Astrocyte of the hippocampus (primary cell): ENCODE data around the gene NEUROD2.
A peak's percentile ranks its signal among the peaks of the same experiment; 100 is the strongest.

ENCODE experiments used
- DNase-seq: peaks from one replicate; pipeline ENCODE4 v3.0.0; 2011; ENCODE audit warnings: low read depth, low spot score

NEUROD2 gene

DNA sequence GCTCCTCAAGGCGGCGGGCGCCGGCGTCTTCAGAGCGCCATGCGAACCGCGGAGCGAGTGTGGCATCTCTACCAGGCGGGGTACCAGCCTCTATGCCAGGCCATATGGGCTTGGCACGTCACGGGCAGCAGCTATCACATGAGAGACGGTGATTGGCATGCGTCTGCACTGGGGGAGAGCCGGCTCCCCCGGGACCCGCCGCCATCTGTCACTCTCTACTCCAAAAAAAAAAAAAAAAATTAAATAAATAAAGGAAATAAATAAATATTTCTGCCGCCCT is at the start of gene NEUROD2:
TSS of gene NEUROD2 (minus strand) at position 70 of the 280 bp plus-strand sequence. CDS start 1,321 bp downstream, outside the sequence.
- DNase-seq, result no peak

DNA sequence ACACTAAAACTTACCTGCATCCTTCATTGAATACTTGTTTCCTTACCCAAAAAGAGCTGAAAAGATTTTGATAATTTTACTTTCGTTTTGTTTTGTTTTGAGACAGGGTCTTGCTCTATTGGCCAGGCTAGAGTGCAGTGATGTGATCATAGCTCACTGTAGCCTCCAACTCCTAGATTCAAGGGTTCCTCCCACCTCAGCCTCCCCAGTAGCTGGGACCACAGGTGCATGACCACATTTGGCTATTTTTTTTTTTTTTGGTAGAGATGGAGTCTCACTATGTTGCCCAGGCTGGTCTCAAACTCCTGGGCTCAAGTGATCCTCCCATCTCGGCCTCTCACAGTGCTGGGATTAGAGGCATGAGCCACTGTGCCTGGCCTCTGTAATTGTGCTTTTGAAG is 47.4 kb upstream of the NEUROD2 start:
- no peak for DNase-seq

DNA sequence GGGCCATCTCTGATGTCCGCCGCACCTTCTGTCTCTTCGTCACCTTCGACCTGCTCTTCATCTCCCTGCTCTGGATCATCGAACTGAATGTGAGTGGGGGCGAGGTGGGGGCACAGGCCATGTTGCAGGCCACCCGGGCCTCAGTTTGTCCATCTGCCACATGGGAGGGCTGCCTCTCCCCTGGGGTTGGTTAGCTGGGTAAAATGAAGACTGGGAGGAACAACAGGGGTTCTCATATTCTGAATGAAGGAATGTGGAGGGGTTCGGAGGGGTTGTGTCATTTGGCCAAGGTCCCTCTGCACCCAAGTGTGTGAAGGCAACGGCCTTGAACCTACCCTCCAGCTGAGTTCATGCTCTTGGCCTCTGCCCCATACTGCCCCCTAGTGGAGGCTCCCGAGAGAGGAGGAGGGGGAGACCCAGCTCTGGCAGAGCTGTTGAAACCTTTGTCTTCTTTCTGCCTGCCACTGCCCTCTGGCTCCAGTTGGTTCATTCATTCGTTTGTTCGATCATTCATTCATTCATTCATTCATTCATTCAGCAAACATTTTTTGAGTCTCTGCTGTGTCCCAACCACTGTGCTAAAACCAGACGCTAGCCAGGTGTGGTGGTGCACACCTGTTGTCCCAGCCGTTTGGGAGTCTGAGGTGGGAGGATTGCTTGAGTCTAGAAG is 46.1 kb upstream of the NEUROD2 start:
- peak; percentile 40 for DNase-seq

DNA sequence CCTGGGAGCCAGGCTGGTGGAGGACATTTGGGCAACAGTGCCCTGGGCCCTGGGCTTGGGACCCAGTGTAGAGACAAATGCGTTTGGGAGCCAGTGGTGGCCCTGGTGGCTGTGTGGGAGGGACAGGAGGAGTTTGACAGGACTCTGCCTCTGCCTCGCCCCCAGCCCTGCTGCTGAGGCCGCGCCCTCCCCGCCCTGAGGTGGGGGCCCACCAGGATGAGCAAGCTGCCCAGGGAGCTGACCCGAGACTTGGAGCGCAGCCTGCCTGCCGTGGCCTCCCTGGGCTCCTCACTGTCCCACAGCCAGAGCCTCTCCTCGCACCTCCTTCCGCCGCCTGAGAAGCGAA is 45.6 kb upstream of the NEUROD2 start:
- no peak for DNase-seq

DNA sequence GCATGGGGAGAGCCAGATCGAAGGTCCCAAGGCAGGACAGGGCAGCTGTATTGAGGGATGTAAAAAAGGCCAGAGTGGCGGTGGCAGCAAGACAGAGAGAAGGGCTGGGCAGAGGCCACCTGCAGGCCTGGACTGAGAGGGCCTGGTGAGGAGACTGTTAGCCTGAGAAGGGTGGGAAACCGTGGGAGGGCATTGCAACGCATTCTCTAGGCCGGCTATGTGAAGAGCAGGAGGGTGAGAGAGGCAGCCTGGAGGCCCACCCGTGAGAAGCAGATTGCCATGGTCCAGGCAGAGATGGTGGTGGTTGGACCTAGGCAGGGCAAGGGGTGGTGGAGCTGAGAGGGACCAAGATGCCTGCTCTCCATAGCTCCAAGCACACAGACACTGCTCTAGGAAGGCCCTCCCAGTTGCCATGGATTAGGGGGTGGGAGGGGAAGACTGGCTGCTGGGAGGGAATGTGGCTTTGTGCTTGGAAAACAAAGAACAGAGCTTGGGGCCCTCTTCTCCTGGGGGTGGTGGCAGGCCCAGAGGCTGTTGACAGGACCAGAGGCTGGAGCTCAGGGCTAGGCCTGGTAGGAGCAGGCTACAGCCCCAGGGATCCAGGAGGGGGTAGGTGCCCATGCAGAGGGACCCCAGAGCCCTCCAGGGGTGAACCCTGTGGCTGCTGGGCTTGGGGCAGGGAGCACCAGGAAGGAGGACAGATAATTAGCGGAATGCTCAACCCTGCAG is 45.0 kb upstream of the NEUROD2 start:
- DNase-seq, result peak; percentile 39

DNA sequence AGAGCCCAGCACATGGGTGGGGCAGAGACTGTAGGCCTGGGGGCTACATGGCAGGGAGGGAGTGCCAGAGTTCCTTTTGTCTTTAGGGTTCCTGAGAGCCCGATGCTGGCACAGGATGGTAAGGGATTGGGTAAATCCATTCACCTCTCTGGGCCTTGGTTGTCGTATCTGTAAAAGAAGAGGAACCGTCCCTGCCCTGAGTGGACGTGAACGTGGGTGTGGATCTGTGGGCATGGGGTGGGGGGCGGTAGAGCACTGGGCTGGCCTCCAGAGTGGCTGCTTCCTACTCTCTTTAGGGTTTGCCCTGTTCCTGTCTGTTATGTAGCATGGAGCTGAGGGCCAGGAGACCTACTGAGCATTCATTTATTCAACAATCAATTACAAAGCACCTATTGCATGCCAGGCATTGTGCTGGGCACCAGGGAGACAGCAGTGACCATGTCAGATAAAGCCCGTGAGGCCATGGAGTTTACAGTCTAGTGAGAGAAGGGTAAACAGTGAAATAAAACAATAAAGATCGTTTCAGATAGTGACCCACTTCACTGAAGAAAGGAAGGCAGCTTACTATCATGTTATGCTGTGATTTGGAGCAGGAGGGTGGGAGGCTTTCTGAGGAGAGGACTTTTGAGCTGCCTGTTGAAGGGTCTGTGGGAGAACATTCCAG is 44.3 kb upstream of the NEUROD2 start:
- no peak for DNase-seq

DNA sequence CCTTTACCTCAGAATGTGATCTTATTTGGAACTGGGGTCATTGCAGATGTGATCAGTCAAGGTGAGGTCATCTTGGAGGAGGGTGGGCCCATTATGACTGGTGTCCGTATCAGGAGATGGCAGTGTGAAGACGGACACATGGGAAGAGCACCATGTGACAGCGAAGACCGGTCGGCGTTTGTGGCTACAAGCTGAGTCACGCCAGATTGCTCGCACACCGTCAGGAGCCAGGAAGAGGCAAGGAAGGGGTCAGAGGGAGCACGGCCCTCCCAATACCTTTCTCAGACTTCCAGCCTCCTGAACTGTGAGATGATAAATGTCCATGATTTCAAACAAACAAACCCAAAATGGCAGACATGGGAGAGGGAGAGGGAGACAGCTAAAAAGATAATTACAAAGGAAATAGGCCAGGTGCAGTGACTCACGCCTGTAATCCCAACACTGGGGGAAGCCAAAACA is 42.4 kb upstream of the NEUROD2 start:
- DNase-seq, result no peak

DNA sequence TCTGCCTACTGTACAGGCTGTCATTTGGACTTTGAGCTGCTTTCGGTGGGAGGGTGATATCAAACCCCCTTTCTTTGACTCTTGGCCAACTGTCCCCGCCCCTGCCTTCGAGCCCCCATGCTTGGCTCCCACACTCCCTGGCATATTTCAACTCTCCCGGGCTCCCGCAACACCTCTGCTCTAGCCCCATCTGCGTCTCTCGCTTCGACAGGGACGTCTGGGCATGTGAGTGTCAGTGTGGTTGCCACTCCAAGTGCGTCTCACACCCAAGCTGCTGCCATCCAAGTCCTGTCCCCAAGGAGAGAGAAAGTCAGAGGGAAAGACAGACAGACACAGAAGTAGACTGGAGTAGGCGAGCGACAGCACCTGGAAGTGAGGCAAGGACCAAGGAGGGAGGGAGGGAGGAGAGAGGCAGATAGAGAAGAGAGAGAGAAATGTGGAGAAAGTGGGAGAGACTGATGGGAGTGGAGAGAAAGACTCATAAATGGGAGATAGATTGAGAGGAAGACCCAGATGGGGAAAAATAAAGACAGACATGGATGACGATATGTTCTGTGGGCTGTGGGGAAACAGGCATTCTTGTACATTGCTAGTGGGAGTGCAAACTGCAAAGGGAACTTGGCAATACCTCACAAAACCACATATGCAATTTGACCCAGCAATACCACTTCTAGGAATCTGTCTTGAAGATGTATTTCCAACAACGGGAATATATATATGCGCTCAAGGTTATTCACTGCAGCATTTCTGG is 41.1 kb upstream of the NEUROD2 start:
- DNase-seq, result peak; percentile 34

DNA sequence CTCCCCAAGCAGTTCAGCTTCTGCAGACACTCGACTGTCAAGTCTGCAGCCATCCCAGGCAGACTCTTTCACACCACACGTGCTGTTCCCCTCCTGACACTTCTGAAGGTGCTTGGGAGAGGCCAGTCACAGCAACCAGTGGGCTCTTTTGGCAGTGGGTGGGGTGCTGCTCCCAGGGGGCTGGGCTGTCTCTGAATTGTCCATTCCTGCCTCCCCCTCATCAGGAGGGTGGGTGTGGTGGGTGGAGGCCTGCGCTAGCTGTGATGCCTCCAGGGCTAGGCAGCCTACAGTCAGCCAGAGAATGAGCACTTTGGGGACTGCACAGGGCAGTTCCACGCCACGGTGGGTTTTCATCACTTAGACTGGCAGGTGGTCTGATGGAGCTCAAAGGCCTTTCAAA is 39.5 kb upstream of the NEUROD2 start:
- no peak for DNase-seq

DNA sequence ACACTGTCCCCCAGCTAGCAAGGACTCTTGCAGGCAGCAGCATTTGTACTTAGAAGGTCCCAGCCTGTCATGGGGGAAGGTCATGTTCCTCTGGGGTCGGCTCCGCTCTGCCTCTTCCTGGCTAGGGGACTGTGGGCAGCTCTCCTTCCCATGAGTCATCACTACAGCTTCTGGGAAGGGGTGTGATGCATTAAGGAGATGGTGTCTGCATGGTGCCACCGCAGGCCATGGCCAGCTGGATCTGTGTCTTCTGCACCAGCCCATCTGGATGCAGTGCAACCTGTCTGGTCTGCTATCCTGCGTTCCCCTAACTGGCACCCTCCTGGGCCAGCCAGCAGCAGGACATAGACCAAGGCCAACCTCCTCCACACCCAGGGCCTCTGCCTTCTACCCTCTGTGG is 35.6 kb upstream of the NEUROD2 start:
- peak; percentile 40 for DNase-seq

DNA sequence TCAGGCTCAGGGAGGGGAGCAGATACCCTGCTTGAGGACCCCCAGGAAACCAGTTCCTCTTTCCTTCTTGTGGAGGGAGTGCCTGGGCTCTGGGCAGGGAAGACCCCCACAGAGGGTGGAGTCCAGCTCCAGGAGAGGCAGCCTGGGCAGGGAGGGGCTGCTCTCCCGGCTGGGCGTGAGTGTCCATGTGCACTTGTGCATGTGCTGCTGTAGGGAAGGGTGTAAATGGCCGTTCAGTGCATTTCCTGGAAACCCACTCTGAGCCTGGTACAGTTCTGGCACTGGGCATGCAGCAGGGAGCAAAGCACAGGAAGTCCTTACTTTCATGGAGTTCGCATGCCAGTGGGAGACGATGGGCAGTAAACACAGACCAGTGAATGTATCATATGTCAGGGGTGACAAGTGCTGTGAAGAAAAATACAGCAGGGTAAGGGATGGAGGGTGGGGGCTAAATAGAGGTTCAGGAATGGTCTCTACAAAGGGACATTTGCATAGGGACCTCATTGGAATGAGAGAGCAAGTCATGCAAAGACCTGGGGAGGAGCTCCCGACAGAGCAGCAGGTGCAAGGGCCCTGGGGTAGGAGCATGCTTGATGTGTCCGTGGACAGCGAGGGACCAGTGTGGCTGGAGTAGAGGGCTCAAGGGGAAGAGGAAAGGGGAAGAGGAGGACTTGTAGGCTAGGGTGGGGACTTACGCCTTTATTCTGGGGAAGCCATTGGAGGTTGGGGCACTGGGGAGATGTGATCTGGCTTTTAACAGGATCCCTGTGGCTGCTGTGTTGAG is 34.8 kb upstream of the NEUROD2 start:
- no peak for DNase-seq

DNA sequence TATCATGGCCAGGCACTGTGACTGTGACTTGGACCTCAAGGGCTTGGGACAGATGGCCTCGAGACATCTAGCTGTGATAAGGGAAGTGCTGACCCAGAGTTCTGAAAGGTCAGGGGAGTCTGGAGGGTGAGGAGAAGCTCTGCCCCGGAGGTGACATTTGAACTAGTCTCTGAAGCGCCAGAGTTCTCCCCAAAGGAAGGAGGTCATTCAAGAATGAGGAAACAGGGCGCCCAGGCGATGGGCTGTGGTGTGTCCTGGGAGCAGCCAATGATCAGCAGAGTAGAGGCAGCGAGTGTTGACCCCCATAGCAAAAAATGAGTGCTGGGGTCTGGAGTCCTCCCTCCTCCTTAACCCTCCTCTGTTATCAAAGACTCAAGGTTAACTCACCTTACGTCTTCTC is 34.2 kb upstream of the NEUROD2 start:
- DNase-seq, result no peak

DNA sequence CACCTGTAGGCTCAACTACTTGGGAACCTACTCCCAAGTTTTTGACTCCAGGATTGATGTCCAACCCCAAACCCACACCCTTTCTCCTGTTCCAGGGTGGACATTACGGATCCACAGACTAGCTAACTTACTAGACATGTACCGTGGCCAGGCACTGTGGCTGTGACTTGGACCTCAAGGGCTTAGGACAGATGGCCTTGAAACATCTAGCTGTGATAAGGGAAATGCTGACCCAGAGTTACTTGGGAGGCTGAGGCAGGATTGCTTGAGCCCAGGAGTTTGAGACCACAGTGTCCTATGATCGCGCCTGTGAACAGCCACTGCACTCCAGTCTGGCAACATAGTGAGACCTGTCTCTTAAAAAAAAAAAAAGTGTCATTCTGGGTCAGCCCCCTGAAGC is 33.4 kb upstream of the NEUROD2 start:
- DNase-seq, result no peak

DNA sequence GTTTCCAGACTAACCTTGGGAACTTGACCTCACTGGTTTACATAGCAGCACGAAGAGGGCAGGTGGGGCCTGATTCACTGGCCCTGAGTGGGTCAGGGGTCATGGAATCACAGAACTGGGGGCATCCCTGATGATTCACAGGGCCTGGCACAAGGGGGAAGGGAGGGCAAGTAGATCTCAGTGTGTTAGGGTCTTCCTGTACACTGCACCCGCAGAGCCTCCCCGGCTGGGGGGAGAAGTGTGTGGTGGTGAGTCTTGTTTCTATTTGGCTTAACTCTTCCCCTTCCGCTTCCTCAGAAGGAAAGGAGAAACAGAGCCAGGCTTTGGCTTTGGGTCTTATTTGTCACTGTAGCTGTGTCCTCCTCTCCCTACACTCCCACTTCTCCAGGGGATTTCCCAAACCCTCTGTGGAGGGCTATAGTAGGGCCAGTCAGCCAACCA is 32.9 kb upstream of the NEUROD2 start:
- no peak for DNase-seq

DNA sequence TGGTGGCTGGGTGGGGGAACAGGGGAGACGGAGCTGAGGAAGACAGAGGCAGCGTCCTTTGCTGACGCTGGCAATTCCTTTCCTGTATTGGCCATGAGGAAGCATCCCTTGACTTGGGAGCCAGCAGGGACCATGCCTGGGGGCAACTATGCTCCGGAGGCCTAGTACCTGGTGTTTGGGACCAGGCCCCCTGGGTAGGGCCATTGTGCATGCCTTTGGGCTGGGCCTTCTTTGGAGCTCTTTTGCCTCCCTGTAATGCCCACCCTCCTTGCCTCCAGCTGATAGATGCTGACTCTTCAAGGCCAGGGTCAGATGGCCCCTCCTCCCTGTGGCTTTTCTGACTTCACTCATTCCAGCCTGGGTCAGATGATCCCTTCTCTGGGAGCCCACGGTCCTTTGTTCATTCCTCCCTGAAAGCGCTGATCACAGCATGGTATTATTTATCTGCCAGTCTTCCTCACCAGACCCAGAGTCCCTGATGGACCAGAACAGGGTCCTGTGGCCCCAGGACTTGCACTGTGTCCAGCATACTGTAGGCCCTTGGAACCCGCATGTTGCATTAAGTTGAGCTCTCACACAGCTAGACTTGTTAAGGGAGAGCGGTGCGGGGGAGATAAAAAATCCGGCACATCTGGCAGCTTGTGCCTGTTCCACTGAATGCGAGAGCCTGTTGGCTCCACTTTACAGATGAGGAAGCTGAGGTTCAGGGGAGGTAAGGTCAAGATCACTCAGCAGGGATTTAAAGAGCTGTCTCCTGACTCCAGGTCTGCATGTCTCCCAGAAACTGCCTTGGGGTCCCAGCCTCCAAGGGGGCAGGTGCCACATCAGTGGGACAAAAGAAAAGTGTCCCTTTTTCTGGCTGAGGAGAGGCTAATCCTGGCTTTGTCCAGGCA is 32.1 kb upstream of the NEUROD2 start:
- peak; percentile 26 for DNase-seq

DNA sequence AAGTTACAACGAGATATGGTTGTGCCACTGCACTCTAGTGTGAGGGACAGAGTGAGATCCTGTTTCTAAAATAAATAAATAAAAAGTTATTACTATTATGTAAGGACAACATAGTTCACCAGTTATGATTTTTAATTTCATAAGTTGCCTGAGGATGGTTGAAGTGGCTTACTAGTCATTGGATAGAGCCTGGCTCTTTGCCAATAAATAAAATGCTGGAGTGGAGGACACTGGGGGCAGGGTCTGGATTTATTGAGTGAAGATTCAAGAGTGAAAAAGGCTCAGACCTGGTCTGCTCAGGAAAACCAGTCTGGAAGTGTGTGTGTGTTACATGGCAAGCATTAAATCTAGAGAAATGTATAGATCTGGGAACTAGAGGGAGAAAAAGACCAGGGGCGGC is 31.3 kb upstream of the NEUROD2 start:
- DNase-seq, result no peak

DNA sequence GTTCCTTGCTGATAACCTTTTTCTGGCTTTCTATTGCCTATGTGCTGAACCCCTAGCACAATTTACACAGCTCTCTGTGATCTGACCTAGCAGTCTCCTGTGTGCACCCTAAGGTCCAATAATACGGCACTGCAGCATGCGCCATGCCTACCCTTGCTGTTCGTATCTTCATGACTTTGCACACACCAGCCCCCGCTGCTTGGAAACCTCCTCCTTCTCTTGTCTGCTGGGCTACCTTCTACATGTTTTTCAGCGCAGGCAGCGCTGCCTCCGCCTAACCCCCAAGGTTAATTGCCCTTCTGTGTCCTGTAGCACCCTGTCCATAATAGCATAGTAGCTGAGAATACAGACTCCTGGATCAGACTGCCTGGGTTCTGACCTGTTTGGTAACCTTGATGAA is 30.6 kb upstream of the NEUROD2 start:
- DNase-seq, result no peak

DNA sequence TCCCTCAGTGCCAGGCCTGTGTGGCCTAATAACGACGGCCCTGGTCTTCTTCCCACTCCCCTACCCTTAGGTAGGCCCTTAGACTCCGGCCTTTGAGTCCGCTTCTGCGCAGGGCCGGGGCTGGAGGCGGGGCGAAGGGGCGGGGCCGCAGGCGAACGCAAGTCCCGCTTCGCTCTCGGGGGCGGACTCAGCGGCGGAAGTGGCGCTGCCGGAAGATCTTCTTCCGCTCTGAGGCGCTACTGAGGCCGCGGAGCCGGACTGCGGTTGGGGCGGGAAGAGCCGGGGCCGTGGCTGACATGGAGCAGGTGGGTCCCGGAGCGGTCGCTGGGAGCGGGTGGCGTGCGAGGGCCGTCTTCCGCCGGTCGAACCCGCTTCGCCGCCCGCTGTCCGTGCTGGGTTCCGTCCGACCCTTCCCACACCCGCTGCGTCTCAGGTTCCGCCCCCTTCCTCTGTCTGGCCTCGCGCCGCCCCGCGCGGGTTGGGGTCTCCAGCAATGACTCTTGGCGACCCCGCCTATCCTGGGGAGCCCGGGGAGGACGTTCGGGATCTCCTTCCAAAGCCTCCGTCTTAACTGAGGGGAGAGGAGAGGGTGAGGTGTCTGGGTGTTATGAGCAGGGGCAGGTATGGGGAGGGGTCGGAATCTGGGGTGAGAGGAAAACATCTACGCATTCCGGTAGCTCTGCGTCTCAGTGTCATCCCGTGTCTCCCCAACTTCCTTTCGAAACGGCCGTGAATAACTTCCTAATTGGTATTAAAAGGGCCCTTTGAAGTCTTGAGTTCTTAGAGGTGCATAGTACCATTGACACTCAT is 29.4 kb upstream of the NEUROD2 start, which contains the start of gene STARD3:
TSS of gene STARD3 (plus strand) at position 218 of the 810 bp plus-strand sequence. CDS start 16,388 bp downstream, outside the sequence.
- DNase-seq, result peak; percentile 93

DNA sequence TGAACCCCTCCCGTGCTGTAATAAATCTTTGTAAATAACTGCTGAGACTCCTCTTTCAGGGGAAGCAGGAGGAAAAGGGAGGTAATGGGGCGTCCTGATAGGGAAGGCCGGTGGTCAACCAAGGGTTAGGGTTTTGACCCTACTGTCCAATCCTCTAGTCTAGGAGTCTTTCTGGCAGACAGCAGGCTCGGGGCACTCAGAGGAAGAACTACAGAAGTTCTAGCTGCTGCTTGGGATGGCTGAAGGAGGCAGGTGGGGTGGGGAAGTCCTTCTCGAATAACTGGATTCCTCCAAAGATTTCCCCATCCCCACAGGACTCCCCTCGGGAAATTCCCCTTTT is 28.8 kb upstream of the NEUROD2 start:
- DNase-seq, result no peak
